NCI-H128 (cell line): ENCODE results near the gene IGSF21.

ENCODE experiments used
- DNase-seq: peaks from one replicate; lab custom pipeline; 2025; ENCODE audit not compliant: unreplicated experiment; lab: John Stamatoyannopoulos, UW

IGSF21 gene

GRCh38 chr1:18175530-18176377 lies 68.2 kb downstream of the IGSF21 start:
- DNase-seq, result no peak

- no peak for DNase-seq
Observed at GRCh38 chr1:18176619-18177018, 69.0 kb downstream of the IGSF21 start.

- DNase-seq, result no peak
Observed at GRCh38 chr1:18178111-18178510, 70.5 kb downstream of the IGSF21 start.

- DNase-seq, result no peak
Observed at GRCh38 chr1:18179009-18179408, 71.4 kb downstream of the IGSF21 start.

DNA sequence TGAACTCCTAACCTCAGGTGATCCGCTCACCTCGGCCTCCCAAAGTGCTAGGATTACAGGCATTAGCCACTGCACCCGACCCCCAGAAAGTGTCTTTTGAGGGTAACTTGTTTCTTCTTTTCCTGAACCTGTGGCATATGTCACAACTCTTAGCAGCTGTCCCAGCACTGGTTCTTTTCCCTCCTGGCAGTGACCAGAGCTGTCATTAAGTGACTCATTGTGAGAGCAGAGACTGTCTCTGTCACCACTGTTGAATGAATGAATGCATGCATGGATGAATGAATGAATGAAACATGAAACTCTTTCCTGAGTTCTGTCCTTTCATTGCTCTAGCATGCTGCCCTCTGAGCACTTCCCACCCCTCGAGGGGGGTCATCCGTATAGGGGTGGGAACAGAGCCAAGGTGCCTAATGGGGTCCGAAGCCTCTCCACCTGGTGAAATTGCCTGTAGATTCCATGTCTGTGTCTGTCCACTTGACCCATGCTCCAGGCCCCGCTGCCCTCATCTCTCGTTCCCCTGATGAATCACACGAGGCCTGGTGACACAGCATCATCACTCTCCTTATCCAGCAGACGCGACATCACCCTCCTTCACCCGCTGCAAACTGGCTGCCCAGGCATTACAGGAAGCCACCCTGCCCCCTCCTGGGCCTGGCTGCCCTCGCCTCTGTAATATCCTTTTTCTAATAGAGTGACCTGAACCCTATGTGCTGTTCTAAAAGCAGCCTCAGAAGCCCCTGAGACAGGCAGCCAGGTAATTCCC lies 75.0 kb downstream of the IGSF21 start:
- no peak for DNase-seq

GRCh38 chr1:18183533-18183932 lies 75.9 kb downstream of the IGSF21 start:
- DNase-seq, result no peak

DNA sequence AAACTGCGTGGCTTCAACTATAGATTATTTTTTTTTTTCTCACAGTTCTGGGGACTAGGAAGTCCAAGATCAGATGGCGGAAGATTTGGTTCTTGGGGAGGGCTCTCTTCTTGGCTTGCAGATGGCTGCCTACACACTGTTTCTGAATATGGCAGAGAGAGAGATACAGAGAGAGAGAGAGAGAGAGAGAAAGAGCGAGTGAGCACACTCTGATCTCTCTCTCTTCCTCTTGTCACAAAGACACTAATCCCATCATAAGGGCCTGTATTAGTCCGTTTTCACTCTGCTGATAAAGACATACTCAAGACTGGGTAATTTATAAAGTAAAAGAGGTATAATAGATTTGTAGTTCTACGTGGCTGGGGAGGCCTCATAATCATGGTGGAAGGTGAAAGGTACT lies 79.5 kb downstream of the IGSF21 start:
- no peak for DNase-seq

DNA sequence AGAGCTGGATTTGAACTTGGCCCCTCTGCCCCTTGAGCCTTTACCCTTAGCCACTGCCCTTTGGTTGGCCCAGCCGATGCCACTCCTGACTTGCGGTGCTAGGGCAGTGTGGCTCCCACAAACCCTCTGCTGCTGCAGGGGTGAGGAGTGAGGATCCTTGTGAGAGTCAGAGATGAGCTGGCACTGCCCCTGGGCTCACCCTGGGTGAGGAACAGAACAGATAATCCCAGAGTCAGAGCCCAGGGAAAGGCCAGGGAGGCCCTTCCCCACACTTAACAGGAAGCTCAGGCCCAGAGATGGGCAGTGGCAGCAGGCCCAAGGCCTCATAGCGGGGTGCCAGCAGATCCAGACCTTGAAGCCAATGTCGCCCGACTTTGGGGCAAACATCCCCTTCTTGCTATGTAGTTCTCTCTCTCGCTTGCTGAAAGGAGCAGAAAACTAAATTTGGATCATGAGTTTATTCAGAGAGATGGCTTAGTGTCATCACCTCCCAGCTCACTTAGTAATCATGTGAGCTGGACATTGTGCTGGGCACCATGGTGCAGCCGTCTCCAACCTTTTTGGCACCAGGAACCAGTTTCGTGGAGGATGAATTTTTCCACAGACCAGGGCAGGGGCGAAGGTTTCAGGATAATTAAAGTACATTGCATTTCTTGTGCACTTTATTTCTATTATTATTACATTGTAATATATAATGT lies 81.4 kb downstream of the IGSF21 start:
- no peak for DNase-seq

DNA sequence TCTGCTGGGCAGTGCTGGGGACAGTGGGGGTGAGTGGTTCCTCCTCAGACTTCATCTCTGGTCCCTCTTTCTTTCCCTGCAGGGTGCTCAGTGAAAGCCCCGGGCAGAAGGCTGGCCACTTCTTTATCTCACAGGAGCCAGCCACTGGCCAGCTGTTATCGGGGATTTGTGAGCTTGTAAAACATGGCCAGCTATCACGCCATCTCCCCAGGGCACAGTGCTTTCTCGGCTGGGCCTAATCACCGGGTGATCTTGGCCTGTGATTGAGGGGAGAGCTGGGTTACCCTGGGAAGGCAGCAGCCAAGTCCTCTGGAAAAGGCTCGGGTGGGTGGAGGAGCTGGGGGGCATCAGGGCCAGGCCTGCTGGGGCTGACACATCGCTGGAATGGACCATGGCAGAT lies 83.0 kb downstream of the IGSF21 start:
- DNase-seq, result no peak

- DNase-seq, result no peak
Observed at GRCh38 chr1:18191037-18191436, 83.4 kb downstream of the IGSF21 start.

- DNase-seq, result no peak
Observed at GRCh38 chr1:18191481-18192155, 84.0 kb downstream of the IGSF21 start.

DNA sequence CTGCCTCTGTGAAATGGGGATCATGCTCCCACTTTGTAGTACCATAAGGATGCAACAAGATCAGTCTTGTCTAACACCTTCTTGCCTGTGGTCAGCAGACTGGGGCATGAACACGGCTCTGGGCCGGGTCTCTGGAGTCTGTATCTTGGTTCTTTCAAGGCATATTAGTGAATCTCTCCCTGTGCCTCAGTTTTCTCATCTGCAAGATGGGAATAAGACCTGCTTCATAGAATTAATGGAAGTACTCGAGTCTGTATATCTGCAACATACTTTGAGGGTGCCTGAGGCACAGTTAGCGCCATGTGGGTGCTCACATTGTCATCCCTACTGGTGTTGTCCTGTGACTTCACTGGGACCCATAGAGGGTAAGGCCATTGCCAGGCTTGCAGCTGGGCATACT lies 84.6 kb downstream of the IGSF21 start:
- DNase-seq, result no peak

GRCh38 chr1:18192974-18193373 lies 85.4 kb downstream of the IGSF21 start:
- no peak for DNase-seq

DNA sequence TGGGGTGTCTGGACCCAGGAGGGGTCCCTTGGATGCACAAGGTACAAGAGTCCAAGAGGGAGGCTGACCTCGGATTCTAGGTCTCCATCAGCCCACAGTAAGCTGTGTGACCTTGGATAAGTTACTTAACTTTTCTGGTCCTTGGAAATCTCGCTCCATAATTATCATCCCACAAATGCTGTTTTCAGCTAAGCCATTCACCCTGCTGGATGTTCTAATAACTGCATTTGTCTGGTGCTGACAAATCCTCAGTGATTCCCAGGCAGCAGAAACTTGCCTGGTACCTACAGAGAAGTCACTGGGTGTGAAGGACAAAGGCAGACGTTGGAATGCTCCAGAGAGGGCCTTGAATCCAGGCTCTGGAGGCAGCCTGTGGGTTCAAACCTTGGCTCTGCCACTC lies 89.7 kb downstream of the IGSF21 start:
- no peak for DNase-seq

DNA sequence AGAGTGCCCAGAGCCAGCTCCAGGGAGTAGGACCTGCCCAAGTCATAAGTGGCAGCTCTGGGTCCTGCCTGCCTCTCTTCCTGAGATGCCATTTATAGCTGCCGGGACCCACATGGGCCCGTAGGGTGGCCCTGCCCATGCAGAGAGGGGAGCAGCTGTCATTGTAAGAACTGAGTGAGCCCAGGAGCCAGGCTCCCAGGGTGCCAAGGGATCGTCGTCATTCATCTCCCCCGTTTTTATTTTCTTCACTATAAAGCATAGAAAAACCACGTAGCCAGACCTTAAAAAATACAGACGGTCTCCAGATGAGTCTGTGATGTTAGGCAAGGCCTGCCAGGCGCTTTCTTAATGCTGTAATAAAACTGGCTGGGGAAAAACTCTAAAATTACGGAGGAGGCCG lies 90.7 kb downstream of the IGSF21 start:
- no peak for DNase-seq

DNA sequence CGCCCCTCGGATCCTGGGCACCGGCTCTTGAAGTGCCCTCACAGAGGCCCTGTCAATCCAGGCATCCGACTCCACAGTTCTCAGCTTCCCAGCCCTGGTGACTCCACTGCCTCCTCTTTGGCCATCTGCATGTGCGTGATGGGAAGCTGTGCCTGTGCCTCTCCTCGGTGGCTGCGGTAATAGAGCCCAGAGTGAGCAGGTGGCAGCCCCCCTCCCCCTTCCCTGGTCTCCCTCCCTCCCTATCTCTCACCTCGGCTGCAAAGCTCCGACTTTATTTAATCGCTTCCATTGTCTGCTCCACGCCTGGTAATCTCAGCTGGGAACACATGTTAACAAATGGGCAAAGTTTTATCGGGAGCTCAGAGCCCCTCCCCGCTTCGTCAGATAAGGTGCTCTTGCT lies 91.9 kb downstream of the IGSF21 start:
- peak; percentile 43 for DNase-seq

DNA sequence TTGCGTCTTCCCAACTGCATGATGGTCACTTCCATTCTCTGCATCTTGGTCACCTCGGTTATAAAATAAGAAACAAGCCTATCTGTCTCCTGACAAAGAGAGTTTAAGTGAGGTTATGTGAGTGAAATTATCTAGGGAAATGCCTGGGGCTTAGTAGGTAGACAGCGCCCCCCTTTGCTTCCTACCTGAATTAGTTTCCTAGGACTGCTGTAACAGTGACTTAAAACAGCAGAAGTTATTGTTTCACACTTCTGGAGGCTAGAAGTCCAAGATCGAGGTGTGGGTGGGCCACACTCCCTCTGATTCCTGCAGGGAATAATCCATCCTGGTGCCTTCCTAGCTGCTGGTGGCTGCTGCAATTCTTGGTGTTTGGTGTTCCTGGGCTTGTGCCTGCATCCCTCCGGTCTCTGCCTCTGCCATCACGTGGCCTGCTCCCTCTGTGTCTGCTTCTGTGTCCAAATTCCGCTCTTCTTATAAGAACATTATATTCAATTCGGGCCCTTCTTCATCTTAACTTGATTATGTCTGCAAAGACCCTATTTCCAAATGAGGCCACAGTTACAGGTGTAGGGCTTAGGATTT lies 92.6 kb downstream of the IGSF21 start:
- DNase-seq, result no peak

DNA sequence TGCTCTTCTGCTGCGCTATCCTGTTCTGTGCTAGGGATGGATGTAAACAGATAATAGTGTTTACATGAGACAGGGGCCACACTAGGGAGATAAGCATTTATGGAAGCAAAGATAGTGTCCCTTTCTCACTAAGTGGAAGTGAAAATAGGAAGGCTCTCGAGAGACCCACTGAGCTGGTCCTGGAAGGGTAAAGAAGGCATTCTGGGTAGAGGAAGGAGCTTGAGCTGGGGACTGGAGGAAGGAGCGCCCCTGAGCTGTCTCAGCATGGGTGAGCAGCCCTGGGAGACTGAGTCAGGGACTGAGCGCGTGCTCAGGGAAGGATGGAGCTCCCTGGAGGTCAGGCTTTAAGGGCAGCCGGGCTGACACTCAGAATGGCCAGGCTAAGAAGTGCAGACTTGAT lies 93.3 kb downstream of the IGSF21 start:
- no peak for DNase-seq

DNA sequence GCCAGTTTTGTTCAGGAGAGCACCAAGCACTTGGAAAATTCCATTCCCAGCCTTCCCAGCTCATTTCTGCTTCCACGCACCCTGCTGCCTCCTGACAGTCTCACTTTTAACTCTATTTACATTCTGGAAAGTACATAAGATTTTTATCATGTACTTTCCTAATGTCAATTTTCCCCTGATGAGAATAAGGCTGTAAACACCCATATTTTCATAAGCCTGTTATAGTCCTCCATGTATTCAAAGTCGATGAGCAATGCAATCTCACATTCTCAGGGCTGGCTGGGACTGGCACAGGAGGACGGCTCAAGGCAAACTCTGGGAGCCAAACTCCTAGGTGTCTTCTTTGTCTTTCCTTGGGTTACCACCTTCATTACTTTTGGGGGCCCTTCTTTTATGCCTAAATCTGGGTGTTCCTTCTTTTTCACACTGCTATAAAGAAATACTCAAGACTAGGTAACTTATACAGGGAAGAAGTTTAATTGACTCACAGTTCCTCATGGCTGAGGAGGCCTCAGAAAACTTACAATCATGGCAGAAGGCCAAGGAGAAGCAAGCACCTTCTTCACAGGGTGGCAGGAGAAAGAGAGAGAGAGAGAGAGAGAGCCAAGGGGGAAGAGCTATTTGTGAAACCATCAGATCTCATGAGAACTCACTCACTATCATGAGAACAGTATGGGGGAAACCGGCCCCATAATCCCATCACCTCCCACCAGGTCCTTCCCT lies 94.6 kb downstream of the IGSF21 start:
- DNase-seq, result no peak

GRCh38 chr1:18203645-18204044 lies 96.0 kb downstream of the IGSF21 start:
- DNase-seq, result no peak
